ENCODE measurements around the gene KCTD11.
A peak's percentile ranks its signal among the peaks of the same experiment; 100 is the strongest.

KCTD11 gene

GRCh38 chr17:7403727-7403976, 51.7 kb downstream of the KCTD11 start:
- Mint-ChIP-seq H3K27me3 (peaks cover 41% of the 10 kb centered on the region), H3K4me1 (peaks cover 20% of the 10 kb centered on the region), H3K4me3 (peak overlapping the region; percentile 95), H3K9me3 (no peaks in the 10 kb centered on the region), H3K27ac (peak overlapping the region; percentile 92), H3K36me3 (peaks cover 5% of the 10 kb centered on the region)
- no peak for DNase-seq
- CTCF ChIA-PET = interaction anchor here (0.5 to 2.2 kb wide), 5 partner anchors 32 to 138 kb away, joined by 3 to 6 read pairs (median 3); partner anchors contain the start of gene TMEM102

DNA sequence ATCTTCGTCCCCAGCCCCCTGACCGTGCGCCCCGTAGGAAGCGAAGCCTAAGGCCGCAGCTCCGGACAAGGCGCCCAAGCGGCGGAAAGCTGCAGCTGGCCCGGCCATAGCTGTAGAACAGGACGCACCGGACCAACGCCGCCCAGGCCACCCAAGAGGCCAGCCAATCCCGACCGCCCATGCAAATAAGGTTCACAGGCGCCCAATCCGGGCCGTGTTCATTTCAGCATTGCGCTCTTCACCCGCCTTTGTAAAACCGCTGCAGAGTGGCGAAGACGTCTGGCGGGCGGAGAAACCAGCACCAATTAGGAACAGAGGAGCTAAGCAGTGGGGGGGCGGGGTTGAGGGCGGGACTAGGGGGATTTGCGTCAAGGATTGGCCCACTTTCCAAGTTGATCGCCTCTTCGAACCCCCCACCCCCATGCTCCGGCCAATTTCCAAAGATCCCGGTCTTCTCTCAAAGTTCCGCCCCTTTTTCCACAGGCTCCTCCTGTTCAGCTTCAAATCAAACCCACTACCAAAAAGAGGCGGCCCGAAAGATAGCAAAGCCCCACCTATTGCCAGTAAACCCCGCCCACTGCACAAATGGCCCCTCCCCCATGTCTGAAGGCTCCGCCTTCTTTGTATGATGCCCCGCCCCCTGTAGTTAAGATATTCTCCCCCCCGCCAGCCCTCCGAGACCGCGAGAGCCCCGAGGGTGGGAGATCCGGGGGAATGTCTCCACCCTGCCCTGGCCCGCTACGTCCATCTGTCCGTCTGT, 52.2 kb downstream of the KCTD11 start, which contains the start of gene TMEM256:
Gene TMEM256, minus strand, starts transcription at position 121 of the 760 bp plus-strand sequence. Its CDS starts 13 bp downstream, at position 108.
- DNase-seq = peak; percentile 98
- CTCF ChIA-PET = interaction anchor here (1.0 to 2.2 kb wide), 4 partner anchors 31 to 138 kb away, joined by 3 to 6 read pairs (median 4); partner anchors contain the start of gene TMEM102
- Mint-ChIP-seq H3K4me1 (peaks cover 22% of the 10 kb centered on the region), H3K36me3 (peaks cover 5% of the 10 kb centered on the region), H3K9me3 (no peaks in the 10 kb centered on the region), H3K27ac (peak within 1 kb of the TSS; percentile 92), H3K4me3 (peak within 1 kb of the TSS; percentile 95), H3K27me3 (peaks cover 46% of the 10 kb centered on the region)

All from activated naive CD4-positive, alpha-beta T cell treated with anti-CD3 and anti-CD28 coated beads, Interleukin-2, amount 10 ng/mL, durations not matched to agents 7 days and 5 days (primary cell).